ENCODE data around the gene MANEAL.
"Not testable (repeated sequence)": the region's sequence is repeated elsewhere in the genome, so short reads cannot be mapped to it uniquely, and the experiment has no call there.

MANEAL gene

GRCh38 chr1:37762516-37762915, 31.1 kb upstream of the MANEAL start:
- peaks cover 57 to 65% of the 10 kb centered on the region in 2 donors for H3K27me3 ChIP-seq (ENCODE audit: control insufficient read depth in 1 of 2, insufficient read depth in 2 of 2, low read length in 2 of 2)
- H3K9ac ChIP-seq (ENCODE audit: low read length in 2 of 2): no peak overlapping the region
- peaks cover 2% of the 10 kb centered on the region for H3K4me1 ChIP-seq (ENCODE audit: control insufficient read depth, insufficient read depth, low read length)

GRCh38 chr1:37763791-37764413, 29.7 kb upstream of the MANEAL start:
- no peak overlapping the region for H3K27ac ChIP-seq (ENCODE audit: low read length)
- no peak overlapping the region for H3K9ac ChIP-seq (ENCODE audit: low read length in 2 of 2)
- H3K4me3 ChIP-seq (ENCODE audit: low read length in 2 of 2): no peak overlapping the region
- H3K36me3 ChIP-seq (ENCODE audit: control insufficient read depth in 2 of 2, insufficient read depth in 2 of 2, low read length in 2 of 2): no peaks in the 10 kb centered on the region
- H3K4me1 ChIP-seq (ENCODE audit: control insufficient read depth, insufficient read depth, low read length): peaks cover 2% of the 10 kb centered on the region
- no peaks in the 10 kb centered on the region for H3K9me3 ChIP-seq (ENCODE audit: control insufficient read depth in 2 of 2, low read length in 2 of 2)
- peaks cover 49 to 58% of the 10 kb centered on the region in 2 donors for H3K27me3 ChIP-seq (ENCODE audit: control insufficient read depth in 1 of 2, insufficient read depth in 2 of 2, low read length in 2 of 2)

More at GRCh38 chr1:37762516-37762915, 31.1 kb upstream of the MANEAL start:
- Histone ChIP-seq H3K36me3 (ENCODE audit: control insufficient read depth in 2 of 2, insufficient read depth in 2 of 2, low read length in 2 of 2) (no peaks in the 10 kb centered on the region), H3K9me3 (ENCODE audit: control insufficient read depth in 2 of 2, low read length in 2 of 2) (no peaks in the 10 kb centered on the region), H3K27ac (ENCODE audit: low read length) (no peak overlapping the region), H3K4me3 (ENCODE audit: low read length in 2 of 2) (no peak overlapping the region)

- H3K36me3 ChIP-seq (ENCODE audit: control insufficient read depth in 2 of 2, insufficient read depth in 2 of 2, low read length in 2 of 2): no peaks in the 10 kb centered on the region
- H3K9ac ChIP-seq (ENCODE audit: low read length in 2 of 2): no peak overlapping the region
- no peak overlapping the region for H3K27ac ChIP-seq (ENCODE audit: low read length)
- H3K27me3 ChIP-seq (ENCODE audit: control insufficient read depth in 1 of 2, insufficient read depth in 2 of 2, low read length in 2 of 2): peaks cover 49 to 53% of the 10 kb centered on the region in 2 donors
- no peaks in the 10 kb centered on the region for H3K9me3 ChIP-seq (ENCODE audit: control insufficient read depth in 2 of 2, low read length in 2 of 2)
- H3K4me3 ChIP-seq (ENCODE audit: low read length in 2 of 2): no peak overlapping the region
- H3K4me1 ChIP-seq (ENCODE audit: control insufficient read depth, insufficient read depth, low read length): peaks cover under 1% of the 10 kb centered on the region
These were observed 29.2 kb upstream of the MANEAL start for GRCh38 chr1:37764414-37764825.

- H3K27ac ChIP-seq (ENCODE audit: low read length): no peak within 1 kb of the TSS
These were observed 28.7 kb upstream of the MANEAL start, which contains the start of gene EPHA10 for GRCh38 chr1:37764888-37765441. TSS of gene EPHA10 (minus strand) at chr1:37765120. CDS start at chr1:37765066, 54 bp downstream.

GRCh38 chr1:37765916-37766664, 27.6 kb upstream of the MANEAL start:
- Histone ChIP-seq H3K4me3 (ENCODE audit: low read length in 2 of 2) (no peak overlapping the region), H3K9ac (ENCODE audit: low read length in 2 of 2) (no peak overlapping the region), H3K9me3 (ENCODE audit: control insufficient read depth in 2 of 2, low read length in 2 of 2) (no peaks in the 10 kb centered on the region), H3K36me3 (ENCODE audit: control insufficient read depth in 2 of 2, insufficient read depth in 2 of 2, low read length in 2 of 2) (no peaks in the 10 kb centered on the region), H3K27me3 (ENCODE audit: control insufficient read depth in 1 of 2, insufficient read depth in 2 of 2, low read length in 2 of 2) (peaks cover 48 to 49% of the 10 kb centered on the region in 2 donors), H3K4me1 (ENCODE audit: control insufficient read depth, insufficient read depth, low read length) (no peaks in the 10 kb centered on the region), H3K27ac (ENCODE audit: low read length) (no peak overlapping the region)

More at GRCh38 chr1:37764888-37765441, 28.7 kb upstream of the MANEAL start, which contains the start of gene EPHA10:
- Histone ChIP-seq H3K27me3 (ENCODE audit: control insufficient read depth in 1 of 2, insufficient read depth in 2 of 2, low read length in 2 of 2) (peaks cover 49 to 52% of the 10 kb centered on the region in 2 donors), H3K9ac (ENCODE audit: low read length in 2 of 2) (no peak within 1 kb of the TSS), H3K36me3 (ENCODE audit: control insufficient read depth in 2 of 2, insufficient read depth in 2 of 2, low read length in 2 of 2) (no peaks in the 10 kb centered on the region), H3K9me3 (ENCODE audit: control insufficient read depth in 2 of 2, low read length in 2 of 2) (no peaks in the 10 kb centered on the region), H3K4me1 (ENCODE audit: control insufficient read depth, insufficient read depth, low read length) (no peaks in the 10 kb centered on the region), H3K4me3 (ENCODE audit: low read length in 2 of 2) (no peak within 1 kb of the TSS)

- Histone ChIP-seq H3K4me3 (ENCODE audit: low read length in 2 of 2) (no peak overlapping the region), H3K27ac (ENCODE audit: low read length) (no peak overlapping the region), H3K9me3 (ENCODE audit: control insufficient read depth in 2 of 2, low read length in 2 of 2) (no peaks in the 10 kb centered on the region), H3K36me3 (ENCODE audit: control insufficient read depth in 2 of 2, insufficient read depth in 2 of 2, low read length in 2 of 2) (no peaks in the 10 kb centered on the region), H3K4me1 (ENCODE audit: control insufficient read depth, insufficient read depth, low read length) (no peaks in the 10 kb centered on the region), H3K9ac (ENCODE audit: low read length in 2 of 2) (no peak overlapping the region), H3K27me3 (ENCODE audit: control insufficient read depth in 1 of 2, insufficient read depth in 2 of 2, low read length in 2 of 2) (peaks cover 41 to 42% of the 10 kb centered on the region in 2 donors)
These were observed 26.2 kb upstream of the MANEAL start for GRCh38 chr1:37767488-37767887.

- H3K27me3 ChIP-seq (ENCODE audit: control insufficient read depth in 1 of 2, insufficient read depth in 2 of 2, low read length in 2 of 2); H3K4me3 ChIP-seq (ENCODE audit: low read length in 2 of 2); H3K36me3 ChIP-seq (ENCODE audit: control insufficient read depth in 2 of 2, insufficient read depth in 2 of 2, low read length in 2 of 2); H3K9me3 ChIP-seq (ENCODE audit: control insufficient read depth in 2 of 2, low read length in 2 of 2); H3K27ac ChIP-seq (ENCODE audit: low read length); H3K9ac ChIP-seq (ENCODE audit: low read length in 2 of 2); H3K4me1 ChIP-seq (ENCODE audit: control insufficient read depth, insufficient read depth, low read length): not testable (repeated sequence)
These were observed 22.2 kb upstream of the MANEAL start for GRCh38 chr1:37771440-37771839.

GRCh38 chr1:37776946-37777516, 16.6 kb upstream of the MANEAL start:
- H3K9ac ChIP-seq (ENCODE audit: low read length in 2 of 2): no peak overlapping the region
- H3K9me3 ChIP-seq (ENCODE audit: control insufficient read depth in 2 of 2, low read length in 2 of 2): no peaks in the 10 kb centered on the region
- no peaks in the 10 kb centered on the region for H3K36me3 ChIP-seq (ENCODE audit: control insufficient read depth in 2 of 2, insufficient read depth in 2 of 2, low read length in 2 of 2)
- H3K27me3 ChIP-seq (ENCODE audit: control insufficient read depth in 1 of 2, insufficient read depth in 2 of 2, low read length in 2 of 2): peaks cover 0 to 5% of the 10 kb centered on the region in 2 donors
- H3K27ac ChIP-seq (ENCODE audit: low read length): no peak overlapping the region
- H3K4me1 ChIP-seq (ENCODE audit: control insufficient read depth, insufficient read depth, low read length): no peaks in the 10 kb centered on the region
- H3K4me3 ChIP-seq (ENCODE audit: low read length in 2 of 2): no peak overlapping the region

GRCh38 chr1:37778654-37779053, 15.0 kb upstream of the MANEAL start:
- no peak overlapping the region for H3K27ac ChIP-seq (ENCODE audit: low read length)
- no peaks in the 10 kb centered on the region for H3K36me3 ChIP-seq (ENCODE audit: control insufficient read depth in 2 of 2, insufficient read depth in 2 of 2, low read length in 2 of 2)
- peaks cover 0 to 5% of the 10 kb centered on the region in 2 donors for H3K27me3 ChIP-seq (ENCODE audit: control insufficient read depth in 1 of 2, insufficient read depth in 2 of 2, low read length in 2 of 2)
- H3K4me3 ChIP-seq (ENCODE audit: low read length in 2 of 2): no peak overlapping the region
- no peak overlapping the region for H3K9ac ChIP-seq (ENCODE audit: low read length in 2 of 2)
- H3K9me3 ChIP-seq (ENCODE audit: control insufficient read depth in 2 of 2, low read length in 2 of 2): no peaks in the 10 kb centered on the region
- H3K4me1 ChIP-seq (ENCODE audit: control insufficient read depth, insufficient read depth, low read length): no peaks in the 10 kb centered on the region

GRCh38 chr1:37782491-37782890, 11.2 kb upstream of the MANEAL start:
- H3K9me3 ChIP-seq (ENCODE audit: control insufficient read depth in 2 of 2, low read length in 2 of 2): no peaks in the 10 kb centered on the region
- H3K27me3 ChIP-seq (ENCODE audit: control insufficient read depth in 1 of 2, insufficient read depth in 2 of 2, low read length in 2 of 2): peaks cover 0 to 8% of the 10 kb centered on the region in 2 donors

More at GRCh38 chr1:37782491-37782890, 11.2 kb upstream of the MANEAL start:
- H3K4me1 ChIP-seq (ENCODE audit: control insufficient read depth, insufficient read depth, low read length): no peaks in the 10 kb centered on the region
- H3K27ac ChIP-seq (ENCODE audit: low read length): no peak overlapping the region
- H3K9ac ChIP-seq (ENCODE audit: low read length in 2 of 2): no peak overlapping the region
- no peak overlapping the region for H3K4me3 ChIP-seq (ENCODE audit: low read length in 2 of 2)
- no peaks in the 10 kb centered on the region for H3K36me3 ChIP-seq (ENCODE audit: control insufficient read depth in 2 of 2, insufficient read depth in 2 of 2, low read length in 2 of 2)

Data from stomach smooth muscle (tissue), 2 donors.